Heart left ventricle (tissue), 16 donors: Measurements from ENCODE around the gene AQP2. TPM values are rescaled to one million over a fixed set of nuclear protein-coding genes. Genes with fewer than 3 reads are reported as not detected.

ENCODE experiments used
- ATAC-seq, 4 donors: fragments of 200-7000 bp; cut with Tn5 transposase; one replicate each; pipeline ENCODE4 v1.9.1; 2020 to 2022; ENCODE audit warnings: moderate library complexity in 4 of 4, mild to moderate bottlenecking in 3 of 4, moderate number of reproducible peaks in 1 of 4
- DNase-seq, 5 donors: peaks; one replicate each; pipeline ENCODE4 v3.0.0-alpha.2; 2020
- H3K27ac ChIP-seq, 12 donors: fragments of 200-600 bp; sonication (generic) in 4 of 12; one replicate each; pipeline versions ENCODE4 v1.5.0 to v1.8.0; 2016 to 2022; ENCODE audit warnings: mild to moderate bottlenecking in 2 of 12
- H3K27me3 ChIP-seq, 9 donors: fragments of 200-600 bp; sonication (generic) in 2 of 9; one replicate each; pipeline versions ENCODE4 v1.5.1 to v1.8.0; 2016 to 2022; ENCODE audit warnings: mild to moderate bottlenecking in 3 of 9
- H3K36me3 ChIP-seq, 9 donors: fragments of 200-600 bp; sonication (generic) in 2 of 9; one replicate each; pipeline versions ENCODE4 v1.5.0 to v1.8.0; 2018 to 2022; ENCODE audit warnings: mild to moderate bottlenecking in 2 of 9
- H3K4me1 ChIP-seq, 12 donors: fragments of 200-600 bp; sonication (generic) in 4 of 12; one replicate each; pipeline versions ENCODE4 v1.5.0 to v1.8.0; 2016 to 2022; ENCODE audit warnings: mild to moderate bottlenecking in 3 of 12
- H3K4me3 ChIP-seq, 12 donors: fragments of 200-600 bp; sonication (generic) in 4 of 12; one replicate each; pipeline versions ENCODE4 v1.5.0 to v1.8.0; 2017 to 2022; ENCODE audit warnings: mild to moderate bottlenecking in 9 of 12, moderate library complexity in 4 of 12
- H3K9me3 ChIP-seq, 12 donors: fragments of 200-600 bp; sonication (generic) in 4 of 12; one replicate each; pipeline versions ENCODE4 v1.5.0 to v1.8.0; 2016 to 2022; ENCODE audit warnings: mild to moderate bottlenecking in 1 of 12
- POLR2A ChIP-seq, 2 donors: fragments of 450-650 bp; IDR thresholded peaks; one replicate each; pipeline ENCODE4 v1.6.1; 2017; ENCODE audit warnings: antibody characterized with exemption in 2 of 2, mild to moderate bottlenecking in 2 of 2, moderate library complexity in 2 of 2
- WGBS, 4 donors: extraction: QIAGEN DNeasy Blood & Tissue Kit in 2 of 4; methylation state at CpG; one replicate each; pipeline versions ENCODE4 v1.1.5 to v1.1.7; 2013 to 2018; 5-methylcytosine and 5-hydroxymethylcytosine counted together
- intact Hi-C, 10 donors: fragments of 100-400 bp; cut with DNase I; formaldehyde crosslinking; loops; one replicate each; pipeline versions ENCODE4 v1.11.1 to v1.14.2; 2022
- polyA plus RNA-seq, 2 donors: library from polyadenylated mRNA; stranded (reverse); fragments of 200-250 nt; gene quantifications; one replicate each; pipeline ENCODE4 v1.2.3, GENCODE V29; 2013
- total RNA-seq, 9 donors: library from RNA; depleted of rRNA in 2 of 9; stranded (reverse); fragments of >200 nt in 2 of 9; fragmentation: NEBNext Ultra II Directional in 3 of 9; extraction: Animal tissue kit (Norgen Biotek cat#: 25700) in 3 of 9; gene quantifications; one replicate each; pipeline versions ENCODE4 v1.1.0 to v1.2.4, GENCODE V29; 2016 to 2023
- TF ChIP-seq, protein P1 (sequence below), 12 donors: fragments of 200-600 bp; sonication (generic) in 4 of 12; IDR thresholded peaks; one replicate each; pipeline versions ENCODE4 v1.5.0 to v1.8.0; 2018 to 2022; ENCODE audit warnings: antibody characterized with exemption in 12 of 12, mild to moderate bottlenecking in 5 of 12
- donor health status: ischemic (EF 13 %, LVEDD 7.1; RV severe dilation, severe dysfunction).
- donor health status: healthy with polysubstance abuse.
- donor health status: DM: no; HTN: yes; CAD: no.
- donor health status: DM: no; HTN: no; CAD: no.
- donor health status: ischemic (EF 25% LVEDD 6.9; RV normal size, moderate dysfunction).
- donor health status: ischemic (EF 25% LVEDD 5.7; RV mildly dilated, moderate dysfunction).
- donor health status: healthy.
- donor health status: DM: yes; HTN: yes; CAD: no.
- donor health status: ischemic (EF 35%, LVEDD 5.7; RV mildly dilated, moderate dysfunction).
- donor health status: nonischemic (EF 11% LVEDD 7.7; RV severe dilation, severe dysfunction).
- donor health status: DM: yes; HTN: yes; CAD: no.
- donor health status: PGD.
- donor health status: ischemic (EF 29% LVEDD 5.4; RV normal size, mild dysfunction).
- donor health status: nonischemic (EF 23%, LVEDD 6.1; RV moderate dilation, normal function).

AQP2 gene
- total and polyA plus RNA-seq, 11 donors = not detected

DNA sequence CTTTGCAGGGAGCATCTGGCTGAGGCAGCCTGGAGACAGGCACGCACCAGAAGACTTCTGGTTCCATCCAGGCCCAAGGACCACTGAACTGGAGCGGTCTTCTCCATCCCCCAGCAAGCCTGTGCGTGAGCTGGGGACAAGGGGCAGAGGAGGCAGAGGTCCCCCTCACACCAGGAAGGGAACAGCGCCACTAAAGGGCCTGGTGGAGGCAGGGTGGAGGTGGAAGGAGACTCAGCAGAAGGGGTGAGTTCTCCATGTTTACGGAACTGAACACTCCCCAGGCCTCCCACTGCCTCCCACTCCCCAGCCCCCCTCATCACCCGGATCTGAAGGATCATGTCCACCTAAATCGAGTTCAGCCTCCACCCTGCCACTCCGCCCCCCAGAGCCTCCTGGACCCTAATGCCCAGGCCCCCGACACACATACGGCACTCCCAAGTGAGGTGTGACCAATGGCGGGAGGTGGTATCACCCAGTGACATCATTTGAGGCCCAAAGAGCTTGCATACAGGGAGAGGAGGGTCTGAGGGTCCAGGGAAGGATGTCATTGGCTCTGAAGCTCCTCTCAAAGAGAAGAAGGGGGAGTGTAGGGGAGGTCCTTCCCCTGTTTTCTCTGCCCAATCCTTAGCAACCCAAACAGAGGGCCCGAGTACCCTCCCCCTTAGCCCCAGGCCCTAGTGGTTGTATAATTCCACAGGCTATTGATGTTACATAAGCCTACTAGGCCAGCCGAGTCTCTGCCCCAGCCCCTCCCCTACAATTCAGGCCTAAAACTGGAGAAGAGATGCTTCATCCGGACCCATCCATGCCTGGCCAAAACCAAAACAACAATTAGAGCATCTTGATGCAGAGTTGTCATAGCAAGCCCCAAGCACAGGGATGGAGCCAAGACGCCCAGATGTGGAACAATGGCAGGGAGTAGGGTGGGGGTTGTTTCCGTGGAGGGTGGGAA is 47.9 kb upstream of the AQP2 start:
- peaks cover 0 to 14% (median 2%) of the 10 kb centered on the region in 12 donors for H3K4me1 ChIP-seq
- ATAC-seq (no peak), DNase-seq (peak in 2 of 5 donors; percentile 15 to 42)
- peak overlapping the region in 4 of 12 donors; percentile 24 to 57 (median 38) for H3K27ac ChIP-seq
- peak overlapping the region in 7 of 12 donors; percentile 33 to 53 (median 42) for H3K4me3 ChIP-seq
- H3K36me3 ChIP-seq = no peaks in the 10 kb centered on the region
- no peaks in the 10 kb centered on the region for H3K9me3 ChIP-seq
- intact Hi-C loops = no loop called here
- WGBS, 4 donors = 69 to 85% (median 81%) methylated on average over 13 to 16 of the region's 16 CpGs
- peaks cover 0 to 26% (median 13%) of the 10 kb centered on the region in 9 donors for H3K27me3 ChIP-seq
- TF ChIP-seq POLR2A (IDR thresholded peaks at IDR 0.05) = no peak
- TF ChIP-seq, protein P1, sequence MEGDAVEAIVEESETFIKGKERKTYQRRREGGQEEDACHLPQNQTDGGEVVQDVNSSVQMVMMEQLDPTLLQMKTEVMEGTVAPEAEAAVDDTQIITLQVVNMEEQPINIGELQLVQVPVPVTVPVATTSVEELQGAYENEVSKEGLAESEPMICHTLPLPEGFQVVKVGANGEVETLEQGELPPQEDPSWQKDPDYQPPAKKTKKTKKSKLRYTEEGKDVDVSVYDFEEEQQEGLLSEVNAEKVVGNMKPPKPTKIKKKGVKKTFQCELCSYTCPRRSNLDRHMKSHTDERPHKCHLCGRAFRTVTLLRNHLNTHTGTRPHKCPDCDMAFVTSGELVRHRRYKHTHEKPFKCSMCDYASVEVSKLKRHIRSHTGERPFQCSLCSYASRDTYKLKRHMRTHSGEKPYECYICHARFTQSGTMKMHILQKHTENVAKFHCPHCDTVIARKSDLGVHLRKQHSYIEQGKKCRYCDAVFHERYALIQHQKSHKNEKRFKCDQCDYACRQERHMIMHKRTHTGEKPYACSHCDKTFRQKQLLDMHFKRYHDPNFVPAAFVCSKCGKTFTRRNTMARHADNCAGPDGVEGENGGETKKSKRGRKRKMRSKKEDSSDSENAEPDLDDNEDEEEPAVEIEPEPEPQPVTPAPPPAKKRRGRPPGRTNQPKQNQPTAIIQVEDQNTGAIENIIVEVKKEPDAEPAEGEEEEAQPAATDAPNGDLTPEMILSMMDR (IDR thresholded peaks at IDR 0.05) = no peak

DNA sequence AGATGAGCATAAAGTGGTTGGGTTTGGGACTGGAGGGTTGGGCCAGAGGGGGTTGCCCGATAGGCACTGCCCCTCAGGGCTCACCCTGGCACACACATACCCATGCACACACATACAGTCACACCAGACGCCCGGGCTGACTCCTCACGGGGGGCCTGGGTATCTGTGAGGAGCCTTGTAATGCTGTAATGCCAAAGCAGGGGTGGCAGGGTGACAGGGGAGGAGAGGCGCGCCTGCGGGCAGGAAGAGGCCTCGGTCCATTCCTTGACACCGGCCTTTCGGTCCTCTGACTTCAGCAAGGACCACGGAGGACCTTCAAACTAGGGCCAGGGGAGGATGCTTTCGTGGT is 47.2 kb upstream of the AQP2 start:
- peak overlapping the region in 5 of 12 donors; percentile 21 to 57 (median 29) for H3K27ac ChIP-seq
- no peak for DNase-seq
- intact Hi-C loops = no loop called here

DNA sequence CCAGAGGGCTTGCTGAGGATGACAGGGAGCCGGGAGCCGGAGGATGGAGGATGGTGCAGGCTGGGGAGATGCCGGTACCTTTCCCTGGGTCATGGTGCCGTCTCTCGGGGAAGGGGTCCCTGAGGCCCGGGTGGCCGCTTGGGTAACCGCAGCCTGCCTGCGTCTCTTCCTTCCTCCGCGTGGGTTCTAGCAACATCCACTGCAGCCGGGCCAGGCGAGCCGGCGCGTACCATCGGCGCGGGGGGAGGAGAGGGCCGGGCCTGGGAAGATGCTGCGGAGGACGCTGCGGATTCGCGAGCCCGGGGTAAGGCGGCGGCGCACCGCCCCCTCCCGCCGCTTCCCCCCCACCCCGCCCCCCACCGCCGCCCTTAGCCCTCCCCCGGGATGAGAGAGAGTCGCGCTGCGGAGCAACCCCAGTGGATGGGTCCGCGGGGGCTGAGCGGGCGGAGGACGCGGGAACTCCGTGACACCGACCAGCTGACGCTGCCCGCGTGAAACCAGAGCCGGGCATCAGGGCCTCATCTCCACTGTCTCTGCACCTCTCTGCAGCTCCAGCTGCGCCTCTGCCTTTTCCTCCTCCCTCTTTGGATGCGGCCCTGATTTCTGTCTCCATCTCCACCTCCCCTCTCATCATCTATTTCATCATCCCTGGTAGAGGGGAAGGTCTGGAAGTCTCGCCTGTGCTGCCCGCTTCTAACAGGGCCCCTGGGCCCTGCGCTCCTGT is 46.7 kb upstream of the AQP2 start, which contains the start of gene FAIM2:
TSS of gene FAIM2 (minus strand) at position 201 of the 724 bp plus-strand sequence. CDS start at position 93, 108 bp downstream.
- DNase-seq = peak; percentile 47 to 82 (median 62)
- TF ChIP-seq, protein P1 (IDR thresholded peaks at IDR 0.05) = no peak
- TF ChIP-seq POLR2A (IDR thresholded peaks at IDR 0.05) = no peak
- intact Hi-C loops = no loop called here
- Histone ChIP-seq H3K4me3 (peak within 1 kb of the TSS in 10 of 12 donors; percentile 29 to 53 (median 44)), H3K27me3 (peaks cover 0 to 26% (median 13%) of the 10 kb centered on the region in 9 donors), H3K4me1 (peaks cover 0 to 14% (median 2%) of the 10 kb centered on the region in 12 donors), H3K36me3 (no peaks in the 10 kb centered on the region), H3K27ac (peak within 1 kb of the TSS in 7 of 12 donors; percentile 21 to 57 (median 29)), H3K9me3 (no peaks in the 10 kb centered on the region)
- peak; percentile 31 to 86 (median 70) for ATAC-seq
- WGBS, 4 donors = 6 to 17% (median 10%) methylated on average over 31 to 56 of the region's 56 CpGs

More for the DNA sequence above, 47.2 kb upstream of the AQP2 start:
- WGBS, 4 donors = 47 to 60% (median 54%) methylated on average over 6 to 12 of the region's 12 CpGs
- H3K4me3 ChIP-seq = peak overlapping the region in 9 of 12 donors; percentile 33 to 53 (median 45)
- H3K9me3 ChIP-seq = no peaks in the 10 kb centered on the region
- no peaks in the 10 kb centered on the region for H3K36me3 ChIP-seq
- peaks cover 0 to 14% (median 2%) of the 10 kb centered on the region in 12 donors for H3K4me1 ChIP-seq
- peaks cover 0 to 26% (median 13%) of the 10 kb centered on the region in 9 donors for H3K27me3 ChIP-seq
- ATAC-seq = peak in 1 of 4 donors; percentile 14
- TF ChIP-seq POLR2A (IDR thresholded peaks at IDR 0.05) = no peak
- TF ChIP-seq, protein P1 (IDR thresholded peaks at IDR 0.05) = no peak
